Activated naive CD8-positive, alpha-beta T cell (primary cell): ENCODE measurements around the gene SIGLEC11.
"Not testable (repeated sequence)": the region's sequence is repeated elsewhere in the genome, so short reads cannot be mapped to it uniquely, and the experiment has no call there.

ENCODE experiments used
- H3K27ac Mint-ChIP-seq: one replicate; pipeline ENCODE4 v1.8.0; 2021; ENCODE audit warnings: mixed read lengths
- H3K27me3 Mint-ChIP-seq: one replicate; pipeline ENCODE4 v1.8.0; 2021; ENCODE audit warnings: mixed read lengths
- H3K36me3 Mint-ChIP-seq: one replicate; pipeline ENCODE4 v1.8.0; 2021; ENCODE audit warnings: mixed read lengths
- H3K4me1 Mint-ChIP-seq: one replicate; pipeline ENCODE4 v1.8.0; 2021; ENCODE audit warnings: low read depth, mixed read lengths
- H3K4me3 Mint-ChIP-seq: one replicate; pipeline ENCODE4 v1.8.0; 2021; ENCODE audit warnings: mild to moderate bottlenecking, mixed read lengths
- H3K9me3 Mint-ChIP-seq: one replicate; pipeline ENCODE4 v1.8.0; 2021; ENCODE audit warnings: low read depth, mixed read lengths

Gene SIGLEC11

DNA sequence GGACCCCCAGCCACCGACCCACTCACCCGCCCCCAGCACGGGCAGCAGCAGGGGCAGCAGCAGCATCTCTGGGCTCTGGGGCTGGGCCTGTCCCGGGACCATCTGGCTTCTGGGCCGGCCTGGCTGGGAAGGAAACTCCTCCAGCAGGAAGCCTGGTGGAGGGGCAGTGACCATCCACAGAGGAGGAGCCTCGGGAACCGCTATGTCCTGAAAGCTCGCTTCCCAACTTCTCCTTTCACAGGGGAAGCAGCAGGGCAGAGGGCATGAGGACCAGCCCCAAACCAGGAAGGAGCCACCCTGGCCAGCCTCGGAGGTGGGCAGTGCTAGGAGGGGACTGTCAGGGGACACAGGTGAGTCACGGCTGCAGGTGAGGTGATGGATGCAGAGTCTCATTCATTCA lies at the start of gene SIGLEC11:
TSS of gene SIGLEC11 (minus strand) at position 193 of the 400 bp plus-strand sequence. CDS start at position 102, 91 bp downstream.
- H3K27ac Mint-ChIP-seq, H3K36me3 Mint-ChIP-seq, H3K9me3 Mint-ChIP-seq, H3K4me1 Mint-ChIP-seq, H3K27me3 Mint-ChIP-seq, H3K4me3 Mint-ChIP-seq: not testable (repeated sequence)

DNA sequence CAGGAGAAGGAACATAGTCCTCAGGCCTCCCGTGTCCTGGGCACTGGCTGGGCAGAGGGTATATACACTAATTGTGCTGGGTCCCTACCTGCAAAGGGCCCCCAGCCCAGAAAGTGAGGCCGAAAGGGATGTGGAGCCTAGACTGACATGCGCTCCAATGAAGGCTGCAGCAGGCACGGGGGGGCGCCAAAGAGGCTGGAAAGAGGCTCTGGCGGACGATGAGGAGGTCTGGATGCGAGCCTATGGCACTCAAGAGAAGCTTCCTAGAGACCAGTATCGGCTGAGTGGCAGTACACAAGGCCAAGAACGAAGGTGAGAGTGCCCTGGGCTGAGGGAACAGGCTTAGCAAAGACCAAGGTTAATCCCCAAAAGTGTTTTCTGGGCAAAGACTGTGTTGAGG lies 47.6 kb upstream of the SIGLEC11 start:
- Mint-ChIP-seq H3K9me3 (no peaks in the 10 kb centered on the region), H3K36me3 (peaks cover 7% of the 10 kb centered on the region), H3K27me3 (no peaks in the 10 kb centered on the region), H3K4me3 (no peak overlapping the region), H3K27ac (no peak overlapping the region), H3K4me1 (peaks cover 13% of the 10 kb centered on the region)

GRCh38 chr19:50007947-50008346 lies 47.0 kb upstream of the SIGLEC11 start:
- H3K4me3 Mint-ChIP-seq: no peak overlapping the region
- H3K36me3 Mint-ChIP-seq: peaks cover 7% of the 10 kb centered on the region
- H3K9me3 Mint-ChIP-seq: no peaks in the 10 kb centered on the region
- no peak overlapping the region for H3K27ac Mint-ChIP-seq
- H3K4me1 Mint-ChIP-seq: peaks cover 13% of the 10 kb centered on the region
- H3K27me3 Mint-ChIP-seq: no peaks in the 10 kb centered on the region

- Mint-ChIP-seq H3K36me3 (peaks cover 7% of the 10 kb centered on the region), H3K4me3 (no peak overlapping the region), H3K27ac (no peak overlapping the region), H3K9me3 (no peaks in the 10 kb centered on the region), H3K4me1 (peaks cover 13% of the 10 kb centered on the region), H3K27me3 (no peaks in the 10 kb centered on the region)
Observed at GRCh38 chr19:50007170-50007569, 46.2 kb upstream of the SIGLEC11 start.

- peaks cover 7% of the 10 kb centered on the region for H3K36me3 Mint-ChIP-seq
- peaks cover 13% of the 10 kb centered on the region for H3K4me1 Mint-ChIP-seq
- no peak overlapping the region for H3K4me3 Mint-ChIP-seq
- no peak overlapping the region for H3K27ac Mint-ChIP-seq
- no peaks in the 10 kb centered on the region for H3K27me3 Mint-ChIP-seq
- no peaks in the 10 kb centered on the region for H3K9me3 Mint-ChIP-seq
Observed at GRCh38 chr19:50005428-50005827, 44.5 kb upstream of the SIGLEC11 start.

GRCh38 chr19:50003810-50004419 lies 42.9 kb upstream of the SIGLEC11 start:
- Mint-ChIP-seq H3K4me3 (peak overlapping the region; percentile 35), H3K4me1 (peaks cover 13% of the 10 kb centered on the region), H3K27ac (peak overlapping the region; percentile 41), H3K36me3 (peaks cover 7% of the 10 kb centered on the region), H3K9me3 (no peaks in the 10 kb centered on the region), H3K27me3 (no peaks in the 10 kb centered on the region)

DNA sequence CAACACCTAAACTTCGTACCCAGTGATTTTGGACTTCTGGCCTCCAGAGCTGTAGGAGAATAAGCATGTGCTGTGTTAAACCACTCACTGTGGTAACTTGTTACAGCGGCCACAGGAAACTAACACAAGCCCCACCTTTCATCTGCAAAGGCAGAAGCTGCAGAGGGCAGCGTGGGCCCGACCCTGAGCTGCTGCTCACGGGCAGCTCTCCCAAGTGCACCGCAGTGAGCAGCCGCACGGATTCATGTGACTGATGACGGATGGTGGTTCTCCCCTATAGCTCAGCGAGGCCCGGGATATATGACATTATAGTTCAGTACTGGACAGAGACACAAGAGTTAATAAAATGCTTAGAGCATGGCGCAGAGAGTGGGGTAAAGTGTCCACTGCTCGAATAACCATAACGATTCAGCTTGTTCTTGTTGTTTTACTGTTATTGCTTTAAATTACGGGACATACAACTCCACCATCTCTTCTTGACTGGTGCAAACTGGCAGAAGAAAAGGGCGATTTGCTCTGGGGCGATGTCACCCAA lies 42.3 kb upstream of the SIGLEC11 start:
- peaks cover 7% of the 10 kb centered on the region for H3K36me3 Mint-ChIP-seq
- no peaks in the 10 kb centered on the region for H3K27me3 Mint-ChIP-seq
- H3K4me1 Mint-ChIP-seq: peaks cover 13% of the 10 kb centered on the region
- H3K27ac Mint-ChIP-seq: no peak overlapping the region
- no peak overlapping the region for H3K4me3 Mint-ChIP-seq
- H3K9me3 Mint-ChIP-seq: no peaks in the 10 kb centered on the region

GRCh38 chr19:50002386-50002960 lies 41.5 kb upstream of the SIGLEC11 start:
- Mint-ChIP-seq H3K36me3 (peaks cover 10% of the 10 kb centered on the region), H3K4me3 (no peak overlapping the region), H3K9me3 (no peaks in the 10 kb centered on the region), H3K27ac (no peak overlapping the region), H3K4me1 (peaks cover 13% of the 10 kb centered on the region), H3K27me3 (no peaks in the 10 kb centered on the region)

DNA sequence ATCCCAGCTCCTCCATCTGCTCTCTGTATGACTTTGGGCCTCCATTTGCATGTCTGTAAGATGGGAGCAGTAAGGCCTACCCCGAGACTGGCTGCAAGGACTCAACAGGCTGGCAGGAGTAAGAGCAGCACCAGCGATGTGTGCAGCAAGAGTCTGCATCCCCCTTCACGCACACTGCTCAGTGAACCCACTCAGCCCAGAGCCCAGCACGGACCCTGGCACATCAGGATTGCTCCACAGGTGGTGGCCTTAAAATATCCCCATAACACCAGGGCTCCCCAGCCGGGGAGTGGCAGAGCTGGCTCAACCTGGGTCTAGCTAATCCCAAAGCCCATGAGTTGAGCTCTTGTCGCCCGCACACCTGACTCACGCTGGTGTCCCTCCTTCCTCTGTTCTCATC lies 40.8 kb upstream of the SIGLEC11 start:
- peaks cover 13% of the 10 kb centered on the region for H3K4me1 Mint-ChIP-seq
- no peaks in the 10 kb centered on the region for H3K27me3 Mint-ChIP-seq
- H3K4me3 Mint-ChIP-seq: no peak overlapping the region
- no peaks in the 10 kb centered on the region for H3K9me3 Mint-ChIP-seq
- no peak overlapping the region for H3K27ac Mint-ChIP-seq
- H3K36me3 Mint-ChIP-seq: peaks cover 8% of the 10 kb centered on the region

GRCh38 chr19:50000841-50001557 lies 40.0 kb upstream of the SIGLEC11 start:
- no peak overlapping the region for H3K27ac Mint-ChIP-seq
- no peaks in the 10 kb centered on the region for H3K9me3 Mint-ChIP-seq
- no peaks in the 10 kb centered on the region for H3K27me3 Mint-ChIP-seq
- H3K4me1 Mint-ChIP-seq: peaks cover 13% of the 10 kb centered on the region
- peaks cover 7% of the 10 kb centered on the region for H3K36me3 Mint-ChIP-seq
- H3K4me3 Mint-ChIP-seq: no peak overlapping the region

- Mint-ChIP-seq H3K4me3 (no peak overlapping the region), H3K36me3 (peaks cover 7% of the 10 kb centered on the region), H3K27ac (no peak overlapping the region), H3K9me3 (no peaks in the 10 kb centered on the region), H3K27me3 (no peaks in the 10 kb centered on the region), H3K4me1 (peaks cover 13% of the 10 kb centered on the region)
Observed at GRCh38 chr19:50000038-50000840, 39.3 kb upstream of the SIGLEC11 start.

- Mint-ChIP-seq H3K27ac (no peak overlapping the region), H3K36me3 (peaks cover 7% of the 10 kb centered on the region), H3K9me3 (no peaks in the 10 kb centered on the region), H3K27me3 (no peaks in the 10 kb centered on the region), H3K4me3 (no peak overlapping the region), H3K4me1 (peaks cover 10% of the 10 kb centered on the region)
Observed at GRCh38 chr19:49999371-50000010, 38.5 kb upstream of the SIGLEC11 start.

- Mint-ChIP-seq H3K27ac (no peak overlapping the region), H3K27me3 (no peaks in the 10 kb centered on the region), H3K4me1 (no peaks in the 10 kb centered on the region), H3K9me3 (no peaks in the 10 kb centered on the region), H3K4me3 (no peak overlapping the region), H3K36me3 (peaks cover 4% of the 10 kb centered on the region)
Observed at GRCh38 chr19:49997709-49998108, 36.7 kb upstream of the SIGLEC11 start.

DNA sequence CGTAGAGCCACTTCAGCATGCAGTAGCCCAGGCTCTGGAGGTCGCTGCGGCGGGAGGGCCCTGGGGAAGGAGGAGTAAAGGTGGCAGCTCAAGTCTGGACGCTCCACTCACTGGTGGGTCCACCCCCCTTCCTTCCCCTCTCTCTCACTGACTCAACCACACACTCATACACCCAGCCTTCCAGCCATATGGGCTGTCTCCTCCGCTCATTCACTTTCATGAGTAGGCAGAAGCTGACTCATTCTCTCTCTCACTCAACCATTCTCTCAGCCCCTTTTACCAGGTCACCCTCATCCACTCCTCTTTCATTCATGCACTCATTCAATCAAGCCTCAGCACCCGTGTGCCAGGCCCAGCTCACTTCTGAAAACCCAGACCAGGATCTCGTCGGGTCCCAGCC lies 27.5 kb upstream of the SIGLEC11 start:
- Mint-ChIP-seq H3K36me3 (peaks cover 18% of the 10 kb centered on the region), H3K4me3 (no peak overlapping the region), H3K4me1 (peaks cover 10% of the 10 kb centered on the region), H3K27ac (peak overlapping the region; percentile 28), H3K9me3 (no peaks in the 10 kb centered on the region), H3K27me3 (no peaks in the 10 kb centered on the region)
